HepG2 (cell line): ENCODE results near the gene ZNF526. TPM values are rescaled to one million over a fixed set of nuclear protein-coding genes. Genes with fewer than 3 reads are reported as not detected.
A peak's percentile ranks its signal among the peaks of the same experiment; 100 is the strongest.

Experiments
- CEBPG ChIP-seq: IDR thresholded peaks from 2 replicates; pipeline ENCODE4 v1.6.1; 2016
- CHD2 ChIP-seq: IDR thresholded peaks from 2 replicates; pipeline ENCODE4 v1.6.1; 2011; ENCODE audit warnings: low read depth, low read length, improper control_type of control experiment
- ELF4 ChIP-seq: sonication (generic); formaldehyde crosslinking; IDR thresholded peaks from 2 replicates; pipeline ENCODE4 v1.5.0; 2020; ENCODE audit warnings: missing genetic modification reagents, mild to moderate bottlenecking, moderate library complexity, borderline replicate concordance
- HMG20A ChIP-seq: IDR thresholded peaks from 2 replicates; pipeline ENCODE4 v1.6.1; 2016; ENCODE audit warnings: borderline replicate concordance
- HNF4G ChIP-seq, 2 experiments: sonication (generic) in 1 of 2; formaldehyde crosslinking in 1 of 2; IDR thresholded peaks; 2 replicates each; pipeline versions ENCODE4 v1.4.0 to v1.6.1; 2011 to 2020; ENCODE audit warnings: borderline replicate concordance in 2 of 2, low read depth in 2 of 2, mild to moderate bottlenecking in 2 of 2, low read length in 1 of 2, missing genetic modification reagents in 1 of 2, moderate library complexity in 1 of 2
- MIER3 ChIP-seq: IDR thresholded peaks from 2 replicates; pipeline ENCODE4 v1.6.1; 2016; ENCODE audit warnings: missing compliant biosample characterization, borderline replicate concordance
- NR2F6 ChIP-seq, 2 experiments: IDR thresholded peaks; 2 replicates each; pipeline ENCODE4 v1.6.1; 2016; ENCODE audit warnings: antibody characterized with exemption in 1 of 2, mild to moderate bottlenecking in 1 of 2
- RAD51 ChIP-seq: fragments of 450-650 bp; IDR thresholded peaks from 2 replicates; pipeline ENCODE4 v1.6.1; 2016; ENCODE audit warnings: borderline replicate concordance
- REPIN1 ChIP-seq: sonication (generic); formaldehyde crosslinking; IDR thresholded peaks from 2 replicates; pipeline ENCODE4 v1.8.0; 2022; ENCODE audit warnings: missing genetic modification reagents, low read depth, mild to moderate bottlenecking, borderline replicate concordance
- SETDB1 ChIP-seq: sonication (generic); formaldehyde crosslinking; IDR thresholded peaks from 2 replicates; pipeline ENCODE4 v1.5.1; 2020; ENCODE audit warnings: missing genetic modification reagents, mild to moderate bottlenecking, borderline replicate concordance
- SOX6 ChIP-seq, 2 experiments: fragments of 450-650 bp in 1 of 2; sonication (generic) in 1 of 2; formaldehyde crosslinking in 1 of 2; IDR thresholded peaks; 2 replicates each; pipeline versions ENCODE4 v1.4.0 to v1.6.1; 2017 to 2020; ENCODE audit warnings: antibody characterized with exemption in 1 of 2, mild to moderate bottlenecking in 1 of 2, missing genetic modification reagents in 1 of 2
- STAT5B ChIP-seq: sonication (generic); formaldehyde crosslinking; IDR thresholded peaks from 2 replicates; pipeline ENCODE4 v1.4.0; 2020; ENCODE audit warnings: missing genetic modification reagents
- TBX2 ChIP-seq: sonication (generic); formaldehyde crosslinking; IDR thresholded peaks from 2 replicates; pipeline ENCODE4 v1.5.0; 2020; ENCODE audit warnings: missing genetic modification reagents, mild to moderate bottlenecking, borderline replicate concordance
- TOE1 ChIP-seq: sonication (generic); formaldehyde crosslinking; IDR thresholded peaks from 2 replicates; pipeline ENCODE4 v1.4.0; 2020; ENCODE audit warnings: mild to moderate bottlenecking, missing genetic modification reagents
- ZFY ChIP-seq: sonication (generic); formaldehyde crosslinking; IDR thresholded peaks from 2 replicates; pipeline ENCODE4 v1.4.0; 2020; ENCODE audit warnings: missing genetic modification reagents
- ZNF224 ChIP-seq: sonication (generic); formaldehyde crosslinking; IDR thresholded peaks from 2 replicates; pipeline ENCODE4 v1.5.0; 2020; ENCODE audit warnings: mild to moderate bottlenecking, missing genetic modification reagents
- ZNF430 ChIP-seq: sonication (generic); formaldehyde crosslinking; IDR thresholded peaks from 2 replicates; pipeline ENCODE4 v1.9.0; 2021; ENCODE audit warnings: mild to moderate bottlenecking, missing genetic modification reagents
- ZNF563 ChIP-seq: sonication (generic); formaldehyde crosslinking; IDR thresholded peaks from 2 replicates; pipeline ENCODE4 v1.8.0; 2022; ENCODE audit warnings: mild to moderate bottlenecking, moderate library complexity, missing genetic modification reagents
- polyA plus RNA-seq, 8 experiments: library from polyadenylated mRNA; depleted of rRNA in 3 of 8; stranded (reverse) in 7 of 8; unstranded in 1 of 8; fragments of >200 nt; fragmentation: Illumina TruSeq in 4 of 8; extraction: Trizol in 4 of 8; gene quantifications; 2 replicates each; pipeline versions ENCODE4 v1.2.1 to v1.2.3, GENCODE V29; 2011 to 2016; ENCODE audit warnings: low read depth in 4 of 8, missing spikeins in 1 of 8, mixed read lengths in 1 of 8; ENCODE audit not compliant: insufficient read depth in 1 of 8
- total RNA-seq, 5 experiments: library from RNA; depleted of rRNA; stranded (reverse); fragments of >200 nt; fragmentation: Illumina TruSeq; extraction: Trizol; gene quantifications; 2 replicates each; pipeline ENCODE4 v1.2.3, GENCODE V29; 2016; ENCODE audit warnings: low read depth in 1 of 5
- TF ChIP-seq, protein P1 (sequence below): sonication (generic); formaldehyde crosslinking; IDR thresholded peaks from 2 replicates; pipeline ENCODE4 v1.5.1; 2020; ENCODE audit warnings: mild to moderate bottlenecking, missing genetic modification reagents, moderate library complexity
- TF ChIP-seq, protein P2 (sequence below): sonication (generic); formaldehyde crosslinking; IDR thresholded peaks from 2 replicates; pipeline ENCODE4 v1.4.0; 2020; ENCODE audit warnings: low read depth, mild to moderate bottlenecking, missing genetic modification reagents
- TF ChIP-seq, protein P3 (sequence below): sonication (generic); formaldehyde crosslinking; IDR thresholded peaks from 2 replicates; pipeline ENCODE4 v1.8.0; 2022; ENCODE audit warnings: mild to moderate bottlenecking, missing genetic modification reagents; ENCODE audit not compliant: insufficient replicate concordance

ZNF526 gene
- total and polyA plus RNA-seq, 2 of the 13 experiments (the other 11 are each of a cell fraction or from before 2014, with no cell fraction given): 3.3 to 8.4 TPM

DNA sequence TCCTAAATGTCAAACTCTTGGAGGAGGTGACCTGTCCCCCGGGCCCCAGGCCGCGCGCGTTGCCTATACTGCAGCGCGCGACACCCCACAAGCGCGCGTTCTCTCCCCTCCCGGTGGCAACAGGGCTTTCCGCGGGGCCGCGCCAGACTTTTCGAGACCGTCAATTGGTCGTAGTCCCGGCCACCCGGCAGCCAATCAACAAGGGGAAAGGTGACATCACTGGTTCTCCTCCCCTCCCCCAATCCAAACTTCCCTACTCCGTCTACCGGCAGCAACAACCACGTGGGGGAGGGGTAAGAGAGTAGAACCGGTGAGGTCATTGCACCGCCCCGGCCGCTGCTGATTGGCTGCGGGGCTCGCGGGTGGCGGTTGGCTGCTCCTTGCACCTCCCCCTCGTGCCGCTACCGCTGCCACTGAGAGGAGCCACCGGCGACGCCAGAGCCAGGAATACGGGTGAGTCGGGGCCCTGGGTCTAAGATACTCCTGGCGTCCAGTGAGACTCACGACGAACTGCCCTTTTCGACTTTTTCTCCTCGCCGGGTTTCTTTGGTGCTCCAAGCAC is 48.1 kb downstream of the ZNF526 start (continued):
- peak; percentile 72; the same call in 1 of the 2 replicates for TF ChIP-seq TBX2 (CRISPR knock-in tag)
- TF ChIP-seq, protein P1, sequence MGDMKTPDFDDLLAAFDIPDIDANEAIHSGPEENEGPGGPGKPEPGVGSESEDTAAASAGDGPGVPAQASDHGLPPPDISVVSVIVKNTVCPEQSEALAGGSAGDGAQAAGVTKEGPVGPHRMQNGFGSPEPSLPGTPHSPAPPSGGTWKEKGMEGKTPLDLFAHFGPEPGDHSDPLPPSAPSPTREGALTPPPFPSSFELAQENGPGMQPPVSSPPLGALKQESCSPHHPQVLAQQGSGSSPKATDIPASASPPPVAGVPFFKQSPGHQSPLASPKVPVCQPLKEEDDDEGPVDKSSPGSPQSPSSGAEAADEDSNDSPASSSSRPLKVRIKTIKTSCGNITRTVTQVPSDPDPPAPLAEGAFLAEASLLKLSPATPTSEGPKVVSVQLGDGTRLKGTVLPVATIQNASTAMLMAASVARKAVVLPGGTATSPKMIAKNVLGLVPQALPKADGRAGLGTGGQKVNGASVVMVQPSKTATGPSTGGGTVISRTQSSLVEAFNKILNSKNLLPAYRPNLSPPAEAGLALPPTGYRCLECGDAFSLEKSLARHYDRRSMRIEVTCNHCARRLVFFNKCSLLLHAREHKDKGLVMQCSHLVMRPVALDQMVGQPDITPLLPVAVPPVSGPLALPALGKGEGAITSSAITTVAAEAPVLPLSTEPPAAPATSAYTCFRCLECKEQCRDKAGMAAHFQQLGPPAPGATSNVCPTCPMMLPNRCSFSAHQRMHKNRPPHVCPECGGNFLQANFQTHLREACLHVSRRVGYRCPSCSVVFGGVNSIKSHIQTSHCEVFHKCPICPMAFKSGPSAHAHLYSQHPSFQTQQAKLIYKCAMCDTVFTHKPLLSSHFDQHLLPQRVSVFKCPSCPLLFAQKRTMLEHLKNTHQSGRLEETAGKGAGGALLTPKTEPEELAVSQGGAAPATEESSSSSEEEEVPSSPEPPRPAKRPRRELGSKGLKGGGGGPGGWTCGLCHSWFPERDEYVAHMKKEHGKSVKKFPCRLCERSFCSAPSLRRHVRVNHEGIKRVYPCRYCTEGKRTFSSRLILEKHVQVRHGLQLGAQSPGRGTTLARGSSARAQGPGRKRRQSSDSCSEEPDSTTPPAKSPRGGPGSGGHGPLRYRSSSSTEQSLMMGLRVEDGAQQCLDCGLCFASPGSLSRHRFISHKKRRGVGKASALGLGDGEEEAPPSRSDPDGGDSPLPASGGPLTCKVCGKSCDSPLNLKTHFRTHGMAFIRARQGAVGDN (CRISPR knock-in tag): peak; percentile 84
- no peak for TF ChIP-seq ZNF224 (CRISPR knock-in tag)
- no peak for TF ChIP-seq ZNF430
- TF ChIP-seq ZNF563: no peak
- TF ChIP-seq ELF4 (CRISPR knock-in tag): peak; percentile 58; the same call in 1 of the 2 replicates
- no peak for TF ChIP-seq STAT5B (CRISPR knock-in tag)
- TF ChIP-seq, protein P2, sequence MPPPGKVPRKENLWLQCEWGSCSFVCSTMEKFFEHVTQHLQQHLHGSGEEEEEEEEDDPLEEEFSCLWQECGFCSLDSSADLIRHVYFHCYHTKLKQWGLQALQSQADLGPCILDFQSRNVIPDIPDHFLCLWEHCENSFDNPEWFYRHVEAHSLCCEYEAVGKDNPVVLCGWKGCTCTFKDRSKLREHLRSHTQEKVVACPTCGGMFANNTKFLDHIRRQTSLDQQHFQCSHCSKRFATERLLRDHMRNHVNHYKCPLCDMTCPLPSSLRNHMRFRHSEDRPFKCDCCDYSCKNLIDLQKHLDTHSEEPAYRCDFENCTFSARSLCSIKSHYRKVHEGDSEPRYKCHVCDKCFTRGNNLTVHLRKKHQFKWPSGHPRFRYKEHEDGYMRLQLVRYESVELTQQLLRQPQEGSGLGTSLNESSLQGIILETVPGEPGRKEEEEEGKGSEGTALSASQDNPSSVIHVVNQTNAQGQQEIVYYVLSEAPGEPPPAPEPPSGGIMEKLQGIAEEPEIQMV (CRISPR knock-in tag): no peak
- TF ChIP-seq CEBPG (CRISPR knock-in tag): peak; percentile 65
- no peak for TF ChIP-seq NR2F6 (IDR thresholded peaks at IDR 0.05)
- TF ChIP-seq NR2F6 (CRISPR knock-in tag; IDR thresholded peaks at IDR 0.05): no peak
- TF ChIP-seq HNF4G (IDR thresholded peaks at IDR 0.05; ENCODE audit: borderline replicate concordance, low read depth, low read length): peak; percentile 67; the same call in 1 of the 2 replicates
- no peak for TF ChIP-seq HNF4G (CRISPR knock-in tag; IDR thresholded peaks at IDR 0.05; ENCODE audit: borderline replicate concordance, low read depth)
- TF ChIP-seq SETDB1 (CRISPR knock-in tag): no peak
- TF ChIP-seq SOX6 (IDR thresholded peaks at IDR 0.05): no peak
- TF ChIP-seq SOX6 (CRISPR knock-in tag; IDR thresholded peaks at IDR 0.05): peak; percentile 53; the same call in 1 of the 2 replicates
- TF ChIP-seq TOE1 (CRISPR knock-in tag): no peak
- TF ChIP-seq CHD2: peak; percentile 89
- TF ChIP-seq ZFY: peak; percentile 48
- TF ChIP-seq RAD51: no peak
- TF ChIP-seq MIER3 (CRISPR knock-in tag): peak; percentile 46; the same call in 1 of the 2 replicates
- TF ChIP-seq, protein P3, sequence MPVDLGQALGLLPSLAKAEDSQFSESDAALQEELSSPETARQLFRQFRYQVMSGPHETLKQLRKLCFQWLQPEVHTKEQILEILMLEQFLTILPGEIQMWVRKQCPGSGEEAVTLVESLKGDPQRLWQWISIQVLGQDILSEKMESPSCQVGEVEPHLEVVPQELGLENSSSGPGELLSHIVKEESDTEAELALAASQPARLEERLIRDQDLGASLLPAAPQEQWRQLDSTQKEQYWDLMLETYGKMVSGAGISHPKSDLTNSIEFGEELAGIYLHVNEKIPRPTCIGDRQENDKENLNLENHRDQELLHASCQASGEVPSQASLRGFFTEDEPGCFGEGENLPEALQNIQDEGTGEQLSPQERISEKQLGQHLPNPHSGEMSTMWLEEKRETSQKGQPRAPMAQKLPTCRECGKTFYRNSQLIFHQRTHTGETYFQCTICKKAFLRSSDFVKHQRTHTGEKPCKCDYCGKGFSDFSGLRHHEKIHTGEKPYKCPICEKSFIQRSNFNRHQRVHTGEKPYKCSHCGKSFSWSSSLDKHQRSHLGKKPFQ (CRISPR knock-in tag): no peak
- peak; percentile 52; the same call in 1 of the 2 replicates for TF ChIP-seq REPIN1 (CRISPR knock-in tag)
- TF ChIP-seq HMG20A: no peak; the same call in 1 of the 2 replicates
